HFF-Myc (cell line): ENCODE results near the gene PET100.
A peak's percentile ranks its signal among the peaks of the same experiment; 100 is the strongest.

ENCODE experiments used
- DNase-seq: peaks from one replicate; pipeline ENCODE4 v3.0.0-alpha.2; 2011; ENCODE audit warnings: low read depth; ENCODE audit errors: extremely low read depth
- H3K4me3 ChIP-seq: replicated peaks from 2 replicates; pipeline ENCODE4 v1.5.1; 2011; ENCODE audit warnings: low read depth, mild to moderate bottlenecking, control low read depth, low read length
- CTCF ChIP-seq: IDR thresholded peaks from 2 replicates; pipeline ENCODE4 v1.5.1; 2012; ENCODE audit warnings: mild to moderate bottlenecking, low read depth, low read length, control low read depth; ENCODE audit errors: missing control alignments

PET100 gene

GRCh38 chr19:7672522-7672921 is 42.9 kb downstream of the PET100 start:
- DNase-seq, result no peak
- no peak overlapping the region for H3K4me3 ChIP-seq
- TF ChIP-seq CTCF, result no peak

DNA sequence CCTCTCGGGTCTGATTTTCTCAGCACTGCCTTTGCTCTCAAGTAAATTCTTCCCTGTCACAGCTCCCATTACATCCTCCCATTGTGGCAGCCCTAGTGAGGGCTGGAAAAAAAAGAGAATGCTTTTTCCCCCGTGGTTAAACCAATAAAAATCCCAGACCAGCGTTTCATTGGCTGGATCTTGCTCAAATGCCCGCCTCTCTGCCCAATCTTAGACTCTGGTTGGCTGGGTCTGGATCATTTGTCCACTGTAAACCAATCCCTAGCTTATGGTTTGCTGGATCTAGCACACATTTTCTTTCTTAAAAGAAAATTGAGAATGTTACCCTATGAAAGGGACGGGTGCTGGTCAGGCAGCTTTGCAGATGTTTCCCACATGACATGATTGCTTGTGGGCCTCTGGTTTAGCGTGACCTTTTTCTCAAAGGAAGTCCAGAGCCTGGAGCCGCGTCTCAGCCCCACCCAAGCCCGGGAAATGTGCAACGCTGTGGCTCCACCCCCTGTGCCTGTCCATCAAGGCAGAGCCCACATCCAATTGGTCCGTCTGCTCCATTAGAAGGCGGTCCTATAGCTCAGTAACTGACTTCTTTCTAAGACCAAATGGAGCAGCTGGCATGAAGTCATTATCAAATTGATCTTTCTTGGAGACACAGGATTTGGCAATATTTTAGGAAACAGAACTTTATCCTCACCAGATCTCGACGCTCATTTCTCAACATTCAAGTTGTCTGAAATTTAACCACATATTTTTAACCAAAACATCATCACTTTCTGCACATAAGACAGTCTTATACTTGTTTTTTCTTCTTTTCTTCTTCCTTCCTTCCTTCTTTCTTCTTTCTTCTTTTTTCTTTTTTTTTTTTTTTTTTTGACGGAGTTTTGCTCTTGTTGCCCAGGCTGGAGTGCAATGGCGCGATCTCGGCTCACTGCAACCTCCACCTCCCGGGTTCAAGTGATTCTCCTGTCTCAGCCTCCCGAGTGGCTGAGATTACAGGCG is 44.7 kb downstream of the PET100 start:
- peak; percentile 42 for DNase-seq
- no peak overlapping the region for H3K4me3 ChIP-seq
- no peak for TF ChIP-seq CTCF

DNA sequence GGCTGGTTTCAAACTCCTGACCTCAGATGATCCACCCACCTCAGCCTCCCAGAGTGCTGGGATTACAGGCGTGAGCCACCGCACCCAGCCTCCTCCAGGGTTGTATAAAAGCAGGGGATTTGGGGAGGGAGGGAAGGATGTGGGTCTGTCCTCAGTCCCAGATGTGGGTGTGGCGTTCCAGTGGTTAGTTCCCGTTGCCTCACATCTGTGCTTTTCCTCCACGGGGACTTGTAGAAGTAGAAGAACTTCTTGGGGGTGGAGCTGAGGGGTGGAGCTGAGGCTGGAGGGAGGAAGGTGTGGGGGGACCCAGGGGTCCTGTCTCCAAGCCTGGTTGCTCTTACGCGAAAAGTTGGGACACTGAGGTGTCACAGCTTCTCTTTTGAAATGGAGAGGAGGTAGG is 46.8 kb downstream of the PET100 start:
- no peak for DNase-seq
- no peak overlapping the region for H3K4me3 ChIP-seq
- no peak for TF ChIP-seq CTCF

- H3K4me3 ChIP-seq, result no peak within 1 kb of the TSS
- TF ChIP-seq CTCF, result no peak
- DNase-seq, result no peak
Measured at GRCh38 chr19:7676854-7677253, 47.3 kb downstream of the PET100 start, which contains the start of gene MCEMP1. TSS of gene MCEMP1 (plus strand) at chr19:7677090. CDS start at chr19:7677121, 31 bp downstream.

DNA sequence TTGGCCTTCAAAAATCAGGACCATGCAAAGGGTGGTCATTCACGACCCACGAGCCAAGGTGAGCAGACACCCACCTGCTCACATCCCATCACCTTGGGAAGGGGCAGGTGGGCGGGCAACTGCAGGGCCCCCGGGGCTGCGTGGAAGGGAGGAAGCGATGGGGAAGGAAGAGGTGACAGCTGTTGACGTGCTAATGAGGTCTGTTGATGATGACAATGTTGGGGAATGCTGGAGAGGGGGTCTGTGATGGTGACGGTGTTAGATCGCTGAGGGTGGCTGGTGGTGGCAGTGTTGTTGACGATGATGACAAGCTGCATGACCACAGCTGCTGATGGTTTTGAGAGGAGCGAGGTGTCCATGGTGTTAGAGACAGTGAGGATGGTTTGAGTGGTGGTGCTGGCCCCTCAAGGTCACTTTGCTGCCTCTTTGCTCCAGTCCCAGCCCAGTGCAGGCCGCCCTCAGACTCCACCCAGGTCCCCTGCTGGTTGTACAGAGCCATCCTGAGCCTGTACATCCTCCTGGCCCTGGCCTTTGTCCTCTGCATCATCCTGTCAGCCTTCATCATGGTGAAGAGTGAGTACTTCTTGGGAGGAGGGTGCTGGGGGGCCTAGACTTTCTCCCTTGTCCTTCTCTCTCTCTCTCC is 48.2 kb downstream of the PET100 start:
- no peak for DNase-seq
- no peak for TF ChIP-seq CTCF
- no peak overlapping the region for H3K4me3 ChIP-seq

DNA sequence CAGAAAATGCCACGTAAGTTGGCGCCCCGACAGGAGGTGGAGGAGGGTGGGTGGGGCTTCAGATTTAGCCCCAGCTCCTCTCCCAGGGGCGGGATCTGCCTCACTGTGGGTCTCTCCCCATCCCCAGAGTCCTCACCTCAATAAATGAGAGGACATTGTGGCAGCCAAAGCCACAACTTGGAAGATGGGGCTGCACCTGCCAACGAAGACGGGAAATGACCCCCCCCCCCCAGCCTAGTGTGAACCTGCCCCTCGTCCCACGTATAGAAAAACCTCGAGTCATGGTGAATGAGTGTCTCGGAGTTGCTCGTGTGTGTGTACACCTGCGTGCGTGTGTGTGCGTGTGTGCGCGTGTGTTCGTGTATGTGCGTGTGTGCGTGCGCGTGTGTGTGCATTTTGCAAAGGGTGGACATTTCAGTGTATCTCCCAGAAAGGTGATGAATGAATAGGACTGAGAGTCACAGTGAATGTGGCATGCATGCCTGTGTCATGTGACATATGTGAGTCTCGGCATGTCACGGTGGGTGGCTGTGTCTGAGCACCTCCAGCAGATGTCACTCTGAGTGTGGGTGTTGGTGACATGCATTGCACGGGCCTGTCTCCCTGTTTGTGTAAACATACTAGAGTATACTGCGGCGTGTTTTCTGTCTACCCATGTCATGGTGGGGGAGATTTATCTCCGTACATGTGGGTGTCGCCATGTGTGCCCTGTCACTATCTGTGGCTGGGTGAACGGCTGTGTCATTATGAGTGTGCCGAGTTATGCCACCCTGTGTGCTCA is 49.6 kb downstream of the PET100 start:
- no peak for TF ChIP-seq CTCF
- H3K4me3 ChIP-seq, result no peak overlapping the region
- DNase-seq, result no peak
